ENCODE results near the gene SPIRE1.
"Not testable (repeated sequence)": the region's sequence is repeated elsewhere in the genome, so short reads cannot be mapped to it uniquely, and the experiment has no call there.

SPIRE1 gene

GRCh38 chr18:12481915-12482314 lies 176.0 kb downstream of the SPIRE1 start:
- not testable (repeated sequence) for DNase-seq

- no peak for DNase-seq
These were observed 177.9 kb downstream of the SPIRE1 start for GRCh38 chr18:12479982-12480381.

DNA sequence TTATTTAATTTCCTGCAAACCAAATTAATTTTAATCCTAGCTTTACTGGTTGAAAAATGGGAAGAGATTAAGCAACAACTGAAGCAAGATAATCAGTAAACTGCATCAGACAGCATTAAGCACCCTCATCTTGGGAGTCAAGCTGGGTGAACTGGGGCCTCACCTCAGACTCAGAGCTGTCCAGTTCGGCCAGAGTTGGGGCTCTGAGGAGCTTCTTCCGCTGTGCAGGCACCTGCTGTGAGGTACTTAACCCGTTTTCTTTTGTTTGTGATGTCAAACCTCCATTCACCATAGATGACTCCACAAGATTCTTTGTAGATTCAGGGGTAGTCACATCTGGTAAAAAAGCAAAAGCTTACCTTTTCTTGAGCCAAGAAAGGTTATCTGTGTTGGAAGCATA lies 178.4 kb downstream of the SPIRE1 start:
- DNase-seq: no peak

- no peak for DNase-seq
These were observed 179.4 kb downstream of the SPIRE1 start for GRCh38 chr18:12478269-12479047.

DNA sequence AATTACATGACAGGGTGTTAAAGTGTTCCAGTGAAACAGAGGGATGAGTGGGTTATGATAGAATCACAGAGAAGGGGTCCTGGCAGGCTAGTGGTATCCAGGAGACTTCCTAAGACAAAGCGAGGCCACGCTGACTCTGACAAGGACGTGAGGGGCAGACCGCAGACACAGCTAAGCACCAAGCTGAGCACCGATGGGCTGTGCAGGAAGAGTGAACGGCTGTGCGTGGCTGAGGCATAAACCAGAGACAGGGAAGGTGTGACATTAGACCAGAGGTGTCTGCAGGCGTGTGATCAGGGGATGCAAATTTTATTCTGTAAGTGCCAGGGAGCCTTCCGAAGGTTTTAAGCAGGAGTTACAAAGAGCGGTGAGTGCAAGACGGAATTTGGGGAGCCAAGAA lies 180.3 kb downstream of the SPIRE1 start:
- DNase-seq: no peak

DNA sequence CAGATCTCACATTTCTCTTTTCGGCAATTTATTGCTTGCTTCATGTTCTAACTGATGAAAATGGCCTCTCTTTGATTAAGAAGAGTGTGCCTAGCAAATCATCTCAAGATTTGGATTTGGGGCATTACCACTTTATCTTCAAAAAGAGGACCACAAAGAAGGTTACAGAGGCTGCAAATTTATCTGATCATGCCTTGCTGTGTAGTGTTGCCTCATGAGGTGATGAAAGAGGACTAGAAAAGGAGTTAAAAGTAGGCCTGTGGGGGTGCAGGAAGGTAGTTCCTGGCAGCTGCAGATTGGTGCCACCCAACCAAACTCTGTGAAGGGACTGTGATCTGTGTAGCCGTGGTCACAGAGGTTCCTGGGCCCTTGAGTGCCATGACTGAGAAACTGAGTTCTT lies 181.0 kb downstream of the SPIRE1 start:
- no peak for DNase-seq

DNA sequence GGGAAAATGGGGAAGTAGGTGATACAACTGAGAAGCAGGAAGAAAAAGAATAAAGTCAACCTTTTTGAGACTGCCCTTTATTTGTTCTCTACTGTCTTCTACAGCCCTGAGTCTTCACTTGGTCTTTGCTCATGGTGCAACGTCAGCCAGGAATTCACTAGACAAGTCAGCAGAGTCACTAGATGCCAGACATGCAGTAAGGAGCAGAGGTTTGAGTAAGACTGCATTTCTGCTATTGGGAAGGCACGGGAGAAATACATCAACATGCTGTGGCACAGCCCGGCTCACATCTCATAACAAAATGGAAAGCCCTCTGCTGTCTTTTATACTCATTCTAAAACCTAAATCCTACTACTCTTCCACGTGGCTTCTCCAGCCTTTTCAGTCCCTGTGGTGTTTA lies 183.0 kb downstream of the SPIRE1 start:
- DNase-seq: no peak

- DNase-seq: no peak
These were observed 183.8 kb downstream of the SPIRE1 start for GRCh38 chr18:12474146-12474545.

DNA sequence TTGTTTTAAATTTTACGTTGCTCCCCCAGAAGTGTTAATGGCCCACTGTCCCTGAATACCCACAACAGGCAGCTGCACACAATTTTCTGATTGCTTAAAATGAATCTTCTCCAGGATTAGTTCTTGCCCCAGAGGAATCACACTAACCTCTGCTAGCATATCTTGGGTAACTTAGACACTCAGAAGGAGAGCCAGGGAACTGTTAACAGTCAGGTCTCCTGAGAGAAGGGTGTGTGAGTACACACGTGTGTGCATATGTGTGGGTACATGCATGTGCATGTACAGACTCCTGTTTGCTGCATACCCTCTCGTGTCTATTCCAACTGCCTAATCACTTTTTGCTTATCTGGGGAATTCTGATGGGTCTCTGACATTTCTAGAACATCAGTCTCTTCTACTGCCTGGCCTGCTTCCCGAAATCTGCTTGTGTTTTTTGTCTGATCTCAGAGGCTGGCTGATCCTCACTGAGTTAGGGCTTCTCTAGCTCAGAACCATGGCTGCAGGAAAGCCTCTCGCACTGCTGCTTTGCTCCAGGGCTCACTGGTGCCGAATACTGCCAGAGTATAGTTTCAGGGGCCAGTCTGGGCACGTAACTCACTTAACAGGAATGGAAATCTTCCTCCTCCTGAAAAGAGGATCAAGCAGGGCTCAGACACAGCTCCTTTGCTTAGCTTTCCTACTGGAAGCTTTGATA lies 187.4 kb downstream of the SPIRE1 start:
- DNase-seq: no peak

- no peak for DNase-seq
These were observed 189.5 kb downstream of the SPIRE1 start for GRCh38 chr18:12468445-12468844.

GRCh38 chr18:12464731-12465130 lies 193.2 kb downstream of the SPIRE1 start:
- DNase-seq: no peak

DNA sequence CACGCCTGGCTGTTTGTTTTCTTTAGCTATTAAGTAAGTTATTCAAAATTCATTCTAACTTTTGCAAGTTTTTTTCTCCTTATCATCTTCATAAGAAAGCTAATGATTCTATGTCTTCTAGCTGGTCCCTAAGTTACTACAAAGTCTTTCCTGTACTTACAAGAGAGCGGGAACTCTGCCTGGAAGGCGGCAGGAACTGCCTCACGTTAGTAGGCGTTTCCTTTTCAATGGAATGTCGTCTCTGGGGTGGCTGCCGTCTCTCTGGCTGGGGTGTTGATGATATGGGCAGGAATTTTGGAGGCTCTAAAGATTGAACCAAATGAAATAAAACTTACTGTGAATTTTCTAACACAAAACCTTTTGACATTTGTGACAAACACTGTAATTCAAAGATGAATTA lies 194.7 kb downstream of the SPIRE1 start:
- DNase-seq: no peak

GRCh38 chr18:12462242-12462641 lies 195.7 kb downstream of the SPIRE1 start:
- no peak for DNase-seq

GRCh38 chr18:12461326-12461725 lies 196.6 kb downstream of the SPIRE1 start:
- no peak for DNase-seq

DNA sequence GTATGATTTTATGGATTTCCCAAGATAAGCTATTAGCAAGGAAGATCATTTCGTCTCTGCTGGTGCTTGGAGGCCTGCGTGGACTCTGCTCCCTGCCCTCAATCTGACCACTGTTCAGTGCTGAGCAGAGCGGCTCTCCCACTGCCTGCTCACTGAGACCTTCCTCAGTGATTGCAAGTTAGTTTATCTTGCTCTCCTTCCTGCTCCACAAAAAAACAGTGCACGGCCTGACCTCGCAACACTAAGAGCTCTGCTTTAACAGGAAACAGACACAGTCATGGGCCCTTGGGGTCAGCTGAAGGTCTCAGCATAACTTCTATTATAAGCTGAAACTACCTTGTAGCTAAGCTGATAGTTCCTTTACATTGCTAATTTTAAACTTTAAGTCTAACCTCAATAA lies 197.0 kb downstream of the SPIRE1 start:
- DNase-seq: no peak

DNA sequence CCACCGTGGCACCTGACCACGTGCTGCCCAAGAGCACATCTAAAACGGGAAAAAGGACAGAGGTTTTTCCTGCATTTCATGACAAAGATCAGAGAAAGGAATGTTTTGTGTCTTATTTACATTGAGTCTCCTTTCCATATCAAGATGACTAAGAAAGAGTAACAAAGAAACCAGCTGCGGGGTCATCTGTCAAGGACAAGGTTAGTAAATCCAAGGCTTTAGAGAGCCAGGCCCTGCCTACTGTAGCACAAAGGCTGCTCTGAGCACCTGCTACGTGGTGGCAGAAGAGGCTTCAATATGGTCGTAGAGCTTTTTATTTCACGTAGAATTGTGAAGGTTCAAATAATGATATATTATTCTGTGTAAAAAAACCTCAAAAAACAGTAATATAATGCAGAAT lies 199.1 kb downstream of the SPIRE1 start:
- DNase-seq: no peak

GRCh38 chr18:12456441-12456840 lies 201.5 kb downstream of the SPIRE1 start:
- no peak for DNase-seq

- DNase-seq: no peak
These were observed 202.4 kb downstream of the SPIRE1 start for GRCh38 chr18:12455496-12455895.

DNA sequence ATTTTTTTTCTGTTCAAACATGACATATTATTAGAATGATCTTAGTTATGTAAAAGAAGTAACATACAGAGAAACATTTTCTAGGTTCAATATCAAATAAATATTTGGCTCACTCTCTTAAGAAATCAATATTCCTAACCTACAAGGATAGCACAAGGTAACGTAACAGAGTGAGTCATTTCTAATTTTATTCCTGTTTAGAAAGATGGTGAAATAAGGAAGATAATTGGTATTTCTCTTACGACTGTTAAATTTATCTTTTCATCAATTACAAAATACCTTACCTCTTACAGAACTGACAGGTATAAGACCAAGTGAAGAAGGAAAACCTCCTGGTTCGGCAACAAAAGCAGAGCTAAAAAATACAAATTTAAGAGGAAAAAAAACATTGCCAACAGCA lies 205.1 kb downstream of the SPIRE1 start:
- DNase-seq: no peak

DNA sequence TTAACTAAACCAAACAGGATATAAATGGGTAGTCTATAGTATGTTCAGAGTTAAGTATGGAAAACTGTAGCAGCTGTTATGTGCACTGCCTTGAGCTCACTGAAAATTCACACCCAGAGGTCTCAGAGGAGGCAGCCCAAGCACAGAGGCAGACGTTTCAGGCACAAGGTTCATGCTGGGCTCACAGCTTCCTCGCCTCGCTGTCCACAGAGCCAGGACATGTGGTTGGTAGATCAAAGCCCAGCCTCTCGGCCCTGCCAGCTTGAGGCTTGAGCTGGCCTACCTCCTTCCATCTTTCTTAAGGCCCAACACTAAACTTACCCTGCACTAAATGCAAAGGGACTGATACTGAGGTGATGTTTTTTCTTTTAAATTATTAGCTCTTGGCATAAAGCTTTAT lies 206.5 kb downstream of the SPIRE1 start:
- no peak for DNase-seq

DNA sequence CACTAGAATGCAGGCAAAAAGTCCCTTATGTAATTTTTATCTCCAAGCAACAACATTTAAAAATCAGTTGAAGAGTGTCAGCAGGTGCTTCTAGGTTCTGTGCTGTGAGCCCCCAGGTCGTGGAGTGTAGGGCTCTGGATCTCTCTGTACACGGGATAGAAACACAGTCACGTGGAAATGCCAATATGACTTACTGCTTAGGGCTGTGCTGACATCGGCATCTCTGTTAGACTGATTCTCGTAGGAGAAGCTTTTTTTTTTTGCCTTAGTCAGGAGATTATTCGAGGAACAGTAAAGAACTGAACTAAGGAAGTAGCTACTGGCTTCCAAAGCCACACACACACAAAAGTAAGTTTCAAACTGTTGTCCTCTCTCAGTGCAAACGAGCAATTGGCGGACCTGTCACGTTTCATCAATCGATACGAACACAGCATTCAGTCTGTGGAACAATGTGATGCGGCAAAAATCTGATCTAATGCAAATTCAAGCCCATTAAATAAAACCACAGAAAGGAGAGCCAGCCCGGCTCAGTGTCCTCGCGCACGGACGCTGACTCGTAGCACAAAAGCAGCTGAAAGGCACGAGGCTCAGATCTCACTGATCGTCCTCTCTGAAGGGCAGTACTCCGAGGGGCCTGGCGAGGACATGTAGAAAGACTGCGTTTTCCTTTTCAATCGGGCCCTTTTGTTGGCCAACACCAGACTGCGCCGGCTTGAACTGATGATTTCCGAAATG lies 208.7 kb downstream of the SPIRE1 start:
- no peak for DNase-seq

DNA sequence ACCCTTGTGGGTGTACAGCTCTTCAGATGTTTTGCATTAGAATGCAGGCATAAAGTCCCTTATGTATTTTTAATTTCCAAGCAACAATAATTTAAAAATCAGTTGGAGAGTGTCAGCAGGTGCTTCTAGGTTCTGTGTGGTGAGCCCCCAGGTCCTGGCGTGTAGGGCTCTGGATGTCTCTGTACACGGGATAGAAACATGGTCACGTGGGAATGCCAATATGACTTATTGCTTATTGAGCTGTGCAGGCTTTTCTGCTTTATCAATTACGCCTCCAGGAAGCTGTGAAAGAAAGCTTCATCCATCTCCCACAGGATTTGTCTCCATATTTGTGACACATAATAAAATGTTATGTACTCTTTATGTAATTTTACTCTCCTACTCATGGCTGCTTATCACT lies 212.4 kb downstream of the SPIRE1 start:
- DNase-seq: no peak

GRCh38 chr18:12443551-12443950 lies 214.4 kb downstream of the SPIRE1 start:
- DNase-seq: no peak

- DNase-seq: no peak
These were observed 215.0 kb downstream of the SPIRE1 start for GRCh38 chr18:12442946-12443345.

Data from activated CD4-positive, alpha-beta T cell treated with anti-CD3 and anti-CD28 coated beads for 4 hours (primary cell).